Ovary (tissue), 9 donors: ENCODE measurements around the gene PRKCH. TPM values are rescaled to one million over a fixed set of nuclear protein-coding genes. Genes with fewer than 3 reads are reported as not detected.

ENCODE experiments used
- DNase-seq, 5 donors: peaks; one replicate each; pipeline ENCODE4 v3.0.0-alpha.2; 2019 to 2020
- H3K27ac ChIP-seq, 2 donors: fragments of 200-600 bp; one replicate each; pipeline versions ENCODE4 v1.5.1 to v1.8.0; 2019 to 2022
- H3K27me3 ChIP-seq: fragments of 200-600 bp; one replicate; pipeline ENCODE4 v1.8.0; 2022
- H3K36me3 ChIP-seq: fragments of 200-600 bp; sonication (generic); one replicate; pipeline ENCODE4 v1.5.1; 2019
- H3K4me1 ChIP-seq: one replicate; pipeline ENCODE4 v1.8.1; 2013; ENCODE audit warnings: mild to moderate bottlenecking, moderate library complexity; ENCODE audit not compliant: insufficient read depth
- H3K4me3 ChIP-seq: fragments of 200-600 bp; sonication (generic); one replicate; pipeline ENCODE4 v1.5.1; 2017
- H3K9me3 ChIP-seq, 2 donors: fragments of 200-600 bp in 1 of 2; sonication (generic) in 1 of 2; one replicate each; pipeline versions ENCODE4 v1.5.1 to v1.8.1; 2013 to 2019; ENCODE audit warnings: mild to moderate bottlenecking in 1 of 2, moderate library complexity in 1 of 2
- EP300 ChIP-seq: sonication (generic); formaldehyde crosslinking; IDR thresholded peaks from one replicate; pipeline ENCODE4 v1.6.1; 2017; ENCODE audit warnings: antibody characterized with exemption
- POLR2A ChIP-seq: fragments of 450-650 bp; IDR thresholded peaks from one replicate; pipeline ENCODE4 v1.6.1; 2017; ENCODE audit warnings: antibody characterized with exemption, mild to moderate bottlenecking, moderate library complexity
- WGBS, 3 donors: extraction: QIAGEN DNeasy Blood & Tissue Kit in 1 of 3; methylation state at CpG; one replicate each; pipeline versions ENCODE4 v1.1.5 to v1.1.7; 2013 to 2017; 5-methylcytosine and 5-hydroxymethylcytosine counted together
- intact Hi-C, 4 donors: fragments of 100-400 bp; cut with DNase I; formaldehyde crosslinking; loops; one replicate each; pipeline versions ENCODE4 v1.11.0 to v1.15.1; 2022 to 2023
- polyA plus RNA-seq, 2 donors: library from polyadenylated mRNA; stranded (reverse); fragments of 200-250 nt in 1 of 2; fragments of 350-450 nt in 1 of 2; fragmentation: Illumina TruSeq in 1 of 2; extraction: RNeasy Lipid Tissue Mini Kit (QIAGEN cat#74804) in 1 of 2; gene quantifications; one replicate each; pipeline ENCODE4 v1.2.3, GENCODE V29; 2013 to 2014
- total RNA-seq, 7 donors: library from RNA; depleted of rRNA in 2 of 7; stranded (reverse); fragments of >200 nt in 2 of 7; fragmentation: NEBNext Ultra II Directional in 3 of 7; extraction: Animal tissue kit (Norgen Biotek cat#: 25700) in 3 of 7; gene quantifications; one replicate each; pipeline versions ENCODE4 v1.1.0 to v1.2.4, GENCODE V29; 2016 to 2023
- TF ChIP-seq, protein P1 (sequence below), 3 donors: fragments of 450-650 bp in 2 of 3; fragments of 200-600 bp in 1 of 3; IDR thresholded peaks; one replicate each; pipeline versions ENCODE4 v1.5.1 to v1.8.0; 2016 to 2022; ENCODE audit warnings: antibody characterized with exemption in 3 of 3, mild to moderate bottlenecking in 1 of 3
- donor health status: DM: no; HTN: no; CAD: no; lungs with moderate emphysema.
- donor health status: DM: no; HTN: no; CAD: no.
- donor health status: Bipolar disorder and iron deficiency.
- donor health status: DM: yes; HTN: yes; CAD: no.
- donor health status: DM: no; HTN: no; CAD: no.
- donor health status: DM: yes; HTN: yes; CAD: no.

PRKCH gene
- total and polyA plus RNA-seq, 9 donors: 8.4 to 47.6 (median 15.9) TPM

DNA sequence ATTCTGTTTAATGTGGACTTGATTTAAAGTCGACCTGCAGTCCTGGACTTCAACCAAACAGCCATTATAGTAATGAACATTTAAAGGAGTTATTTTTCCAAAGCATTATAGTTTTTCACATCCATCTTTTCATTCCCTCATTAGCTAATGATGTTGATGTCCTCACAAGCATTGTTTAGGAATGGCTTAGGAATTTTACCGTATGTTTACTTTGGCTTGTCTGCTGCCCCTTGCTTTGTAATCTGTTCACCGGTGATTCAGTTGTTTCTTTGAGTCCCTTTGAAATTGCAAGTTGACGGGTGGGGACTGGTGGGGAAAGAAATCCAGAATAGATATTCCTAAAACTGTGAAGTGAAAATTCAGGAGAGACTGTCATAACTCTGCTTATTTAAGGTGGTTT is 25.4 kb downstream of the PRKCH start:
- no peaks in the 10 kb centered on the region for H3K9me3 ChIP-seq
- TF ChIP-seq EP300: no peak
- TF ChIP-seq, protein P1, sequence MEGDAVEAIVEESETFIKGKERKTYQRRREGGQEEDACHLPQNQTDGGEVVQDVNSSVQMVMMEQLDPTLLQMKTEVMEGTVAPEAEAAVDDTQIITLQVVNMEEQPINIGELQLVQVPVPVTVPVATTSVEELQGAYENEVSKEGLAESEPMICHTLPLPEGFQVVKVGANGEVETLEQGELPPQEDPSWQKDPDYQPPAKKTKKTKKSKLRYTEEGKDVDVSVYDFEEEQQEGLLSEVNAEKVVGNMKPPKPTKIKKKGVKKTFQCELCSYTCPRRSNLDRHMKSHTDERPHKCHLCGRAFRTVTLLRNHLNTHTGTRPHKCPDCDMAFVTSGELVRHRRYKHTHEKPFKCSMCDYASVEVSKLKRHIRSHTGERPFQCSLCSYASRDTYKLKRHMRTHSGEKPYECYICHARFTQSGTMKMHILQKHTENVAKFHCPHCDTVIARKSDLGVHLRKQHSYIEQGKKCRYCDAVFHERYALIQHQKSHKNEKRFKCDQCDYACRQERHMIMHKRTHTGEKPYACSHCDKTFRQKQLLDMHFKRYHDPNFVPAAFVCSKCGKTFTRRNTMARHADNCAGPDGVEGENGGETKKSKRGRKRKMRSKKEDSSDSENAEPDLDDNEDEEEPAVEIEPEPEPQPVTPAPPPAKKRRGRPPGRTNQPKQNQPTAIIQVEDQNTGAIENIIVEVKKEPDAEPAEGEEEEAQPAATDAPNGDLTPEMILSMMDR (IDR thresholded peaks at IDR 0.05): no peak
- no peak for TF ChIP-seq POLR2A
- no peak overlapping the region for H3K4me3 ChIP-seq
- H3K27ac ChIP-seq: no peak overlapping the region
- H3K36me3 ChIP-seq: no peaks in the 10 kb centered on the region
- 44 to 60% (median 54%) methylated on average over 4 of the region's 4 CpGs for WGBS, 3 donors
- no peak for DNase-seq
- intact Hi-C loops: no loop called here
- H3K4me1 ChIP-seq: no peaks in the 10 kb centered on the region
- no peaks in the 10 kb centered on the region for H3K27me3 ChIP-seq

DNA sequence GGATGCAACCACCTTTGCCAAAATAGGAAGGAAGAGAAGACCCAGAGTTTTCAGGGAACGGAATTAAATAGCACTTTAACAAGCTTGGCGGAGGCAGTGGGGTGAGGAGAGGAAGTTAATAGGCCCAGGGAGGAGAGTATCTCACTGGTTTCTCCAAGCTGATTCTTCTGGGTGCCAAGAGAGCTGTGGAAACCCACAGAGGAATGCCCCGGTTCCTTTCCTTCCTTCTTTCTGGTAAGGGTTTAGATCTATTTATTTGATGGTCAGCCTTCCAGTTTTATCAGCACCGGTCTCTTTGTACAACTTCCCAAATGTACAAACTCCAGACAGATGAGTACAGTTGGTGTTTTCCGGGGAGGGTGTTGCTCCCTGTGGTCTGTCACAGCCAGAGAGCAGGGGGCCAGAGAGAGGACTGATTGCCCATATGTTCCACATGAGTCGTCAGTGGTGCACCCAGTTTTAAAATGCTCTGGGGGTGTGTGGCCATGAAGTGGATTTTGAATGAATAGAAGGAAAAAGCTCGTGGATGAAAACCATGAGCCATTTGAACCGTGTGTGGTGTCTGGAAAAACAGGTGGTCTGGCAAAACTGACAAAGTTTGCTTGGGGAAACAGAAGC is 26.6 kb downstream of the PRKCH start:
- H3K9me3 ChIP-seq: no peaks in the 10 kb centered on the region
- no peaks in the 10 kb centered on the region for H3K36me3 ChIP-seq
- no peak overlapping the region for H3K27ac ChIP-seq
- WGBS, 3 donors: 67 to 78% (median 68%) methylated on average over 8 of the region's 8 CpGs
- TF ChIP-seq, protein P1 (IDR thresholded peaks at IDR 0.05): no peak
- no peak for TF ChIP-seq POLR2A
- no peak for TF ChIP-seq EP300
- no peaks in the 10 kb centered on the region for H3K27me3 ChIP-seq
- DNase-seq: no peak
- H3K4me3 ChIP-seq: no peak overlapping the region
- intact Hi-C loops: no loop called here
- H3K4me1 ChIP-seq: no peaks in the 10 kb centered on the region

DNA sequence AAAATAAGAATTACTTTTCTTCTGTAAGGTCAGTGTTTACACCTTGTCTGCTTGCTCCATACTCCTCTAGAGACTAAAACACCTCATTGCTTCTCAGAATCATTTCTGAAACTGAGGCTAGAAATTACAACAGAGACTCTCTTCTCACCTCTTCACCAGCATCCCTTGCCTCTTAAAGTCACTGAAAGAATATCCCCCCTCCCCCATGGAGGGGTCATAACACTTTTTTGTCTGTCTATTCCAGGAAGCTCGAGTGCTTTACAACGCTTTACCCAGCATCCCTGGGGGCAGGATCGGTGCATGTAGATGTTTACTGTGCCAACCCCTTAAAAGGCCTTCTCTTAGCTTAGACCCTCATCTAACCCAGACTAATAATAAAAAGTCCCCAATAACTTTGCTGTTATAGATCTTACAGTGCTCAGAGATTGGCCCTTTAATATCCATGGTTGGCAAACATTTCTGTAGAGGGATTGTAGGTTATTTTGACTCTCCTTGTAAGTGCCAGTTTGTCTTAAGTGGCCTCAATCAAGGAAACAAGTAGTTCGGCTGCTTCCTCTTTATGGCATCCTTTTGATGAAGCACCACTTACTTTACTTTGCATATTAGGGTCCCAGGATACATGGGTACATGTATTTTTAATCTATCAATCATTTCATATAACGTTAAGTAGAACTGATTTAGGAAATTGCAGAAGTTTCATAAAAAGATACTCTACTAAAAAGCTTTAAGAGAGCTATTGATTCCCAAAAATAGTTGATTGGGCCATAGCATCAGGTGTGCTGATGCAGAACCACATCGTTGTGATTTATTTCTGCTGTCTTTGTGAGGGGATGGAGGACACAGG is 29.3 kb downstream of the PRKCH start:
- Histone ChIP-seq H3K27me3 (no peaks in the 10 kb centered on the region), H3K36me3 (no peaks in the 10 kb centered on the region), H3K4me1 (no peaks in the 10 kb centered on the region), H3K9me3 (no peaks in the 10 kb centered on the region), H3K27ac (no peak overlapping the region), H3K4me3 (no peak overlapping the region)
- TF ChIP-seq POLR2A (no peak), EP300 (no peak)
- TF ChIP-seq, protein P1 (IDR thresholded peaks at IDR 0.05): no peak
- no peak for DNase-seq
- 61 to 71% (median 68%) methylated on average over 6 of the region's 6 CpGs for WGBS, 3 donors
- intact Hi-C loops: no loop called here

DNA sequence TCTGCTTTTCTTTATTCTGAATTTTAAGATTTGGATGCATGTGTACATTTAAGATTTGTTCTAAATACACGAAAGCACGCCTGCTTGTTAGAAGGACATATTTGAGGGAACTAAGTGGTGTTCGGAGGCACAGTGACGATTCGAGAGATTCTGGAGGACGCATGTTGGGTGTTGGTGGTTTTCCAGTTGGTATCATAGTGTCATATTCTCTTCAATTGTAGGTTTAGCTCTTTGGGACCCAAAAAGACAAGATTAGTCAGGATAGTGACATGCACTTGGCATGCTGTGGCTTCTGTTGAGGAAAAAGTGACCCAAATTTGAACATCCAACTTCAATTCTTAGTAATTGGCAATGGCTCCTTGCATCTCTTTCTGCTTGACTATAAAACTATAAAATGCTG is 30.1 kb downstream of the PRKCH start:
- Histone ChIP-seq H3K9me3 (no peaks in the 10 kb centered on the region), H3K27me3 (no peaks in the 10 kb centered on the region), H3K36me3 (no peaks in the 10 kb centered on the region), H3K4me1 (no peaks in the 10 kb centered on the region), H3K4me3 (no peak overlapping the region), H3K27ac (no peak overlapping the region)
- intact Hi-C loops: no loop called here
- TF ChIP-seq, protein P1 (IDR thresholded peaks at IDR 0.05): no peak
- no peak for TF ChIP-seq EP300
- no peak for TF ChIP-seq POLR2A
- no peak for DNase-seq
- 89 to 96% (median 94%) methylated on average over 6 of the region's 6 CpGs for WGBS, 3 donors
